ENCODE results near the gene DUSP19.

The DUSP19 gene

DNA sequence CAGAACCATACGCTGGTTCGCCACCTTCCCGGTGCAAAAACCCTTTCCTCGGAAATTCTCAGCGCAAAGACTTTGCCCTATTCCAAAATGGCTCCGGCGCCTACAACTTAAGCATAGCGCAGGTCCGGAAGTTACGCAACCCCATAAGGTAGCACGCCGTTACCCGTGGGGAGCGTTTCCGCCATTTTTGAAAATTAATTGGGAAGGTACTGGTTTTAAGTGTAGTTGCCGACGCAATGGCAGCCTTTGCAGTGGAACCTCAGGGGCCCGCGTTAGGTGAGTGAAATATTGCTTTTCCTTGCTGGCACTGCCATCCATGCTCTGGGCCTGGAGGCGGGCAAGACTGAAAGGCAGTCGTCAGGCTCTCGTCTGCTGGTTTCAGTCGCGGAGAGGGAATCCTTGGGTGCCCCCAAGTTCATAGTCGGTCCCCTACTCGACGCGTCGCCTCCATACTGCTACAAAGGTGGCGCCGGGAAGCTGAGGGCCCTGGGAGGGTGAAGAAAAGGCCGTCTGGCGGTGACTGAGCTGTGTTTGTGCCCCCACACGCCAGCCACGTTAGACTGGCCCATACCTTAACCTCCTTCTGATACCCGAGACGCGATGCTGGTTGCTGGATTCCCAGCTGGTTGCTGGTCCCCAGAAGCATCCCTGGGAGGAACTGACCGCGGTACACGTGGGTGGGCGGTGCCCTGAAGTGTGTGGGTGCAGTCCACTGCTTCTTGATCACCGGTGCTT is 45.8 kb downstream of the DUSP19 start, which contains the start of gene NUP35:
Gene NUP35, plus strand, starts transcription at position 222 of the 735 bp plus-strand sequence. Its CDS starts 15 bp downstream, at position 237.
- H3K27me3 ChIP-seq (ENCODE audit: control insufficient read depth, insufficient read depth, low read length): no peaks in the 10 kb centered on the region
- H3K4me2 ChIP-seq (ENCODE audit: low read length): peak within 1 kb of the TSS; percentile 87
- TF ChIP-seq, protein P1, sequence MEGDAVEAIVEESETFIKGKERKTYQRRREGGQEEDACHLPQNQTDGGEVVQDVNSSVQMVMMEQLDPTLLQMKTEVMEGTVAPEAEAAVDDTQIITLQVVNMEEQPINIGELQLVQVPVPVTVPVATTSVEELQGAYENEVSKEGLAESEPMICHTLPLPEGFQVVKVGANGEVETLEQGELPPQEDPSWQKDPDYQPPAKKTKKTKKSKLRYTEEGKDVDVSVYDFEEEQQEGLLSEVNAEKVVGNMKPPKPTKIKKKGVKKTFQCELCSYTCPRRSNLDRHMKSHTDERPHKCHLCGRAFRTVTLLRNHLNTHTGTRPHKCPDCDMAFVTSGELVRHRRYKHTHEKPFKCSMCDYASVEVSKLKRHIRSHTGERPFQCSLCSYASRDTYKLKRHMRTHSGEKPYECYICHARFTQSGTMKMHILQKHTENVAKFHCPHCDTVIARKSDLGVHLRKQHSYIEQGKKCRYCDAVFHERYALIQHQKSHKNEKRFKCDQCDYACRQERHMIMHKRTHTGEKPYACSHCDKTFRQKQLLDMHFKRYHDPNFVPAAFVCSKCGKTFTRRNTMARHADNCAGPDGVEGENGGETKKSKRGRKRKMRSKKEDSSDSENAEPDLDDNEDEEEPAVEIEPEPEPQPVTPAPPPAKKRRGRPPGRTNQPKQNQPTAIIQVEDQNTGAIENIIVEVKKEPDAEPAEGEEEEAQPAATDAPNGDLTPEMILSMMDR (IDR thresholded peaks at IDR 0.05): no peak
- peak within 1 kb of the TSS; percentile 25 for H3K9ac ChIP-seq
- no peaks in the 10 kb centered on the region for H3K36me3 ChIP-seq (ENCODE audit: control insufficient read depth, insufficient read depth, low read length)
- H3K9me3 ChIP-seq (ENCODE audit: control insufficient read depth, low read length): no peaks in the 10 kb centered on the region
- peak within 1 kb of the TSS; percentile 87 for H3K4me3 ChIP-seq (ENCODE audit: low read depth, low read length)
- peak within 1 kb of the TSS; percentile 98 for H2AFZ ChIP-seq
- H3K79me2 ChIP-seq: peaks cover 10% of the 10 kb centered on the region
- peak within 1 kb of the TSS; percentile 86 for H3K27ac ChIP-seq
- no peaks in the 10 kb centered on the region for H3K4me1 ChIP-seq

DNA sequence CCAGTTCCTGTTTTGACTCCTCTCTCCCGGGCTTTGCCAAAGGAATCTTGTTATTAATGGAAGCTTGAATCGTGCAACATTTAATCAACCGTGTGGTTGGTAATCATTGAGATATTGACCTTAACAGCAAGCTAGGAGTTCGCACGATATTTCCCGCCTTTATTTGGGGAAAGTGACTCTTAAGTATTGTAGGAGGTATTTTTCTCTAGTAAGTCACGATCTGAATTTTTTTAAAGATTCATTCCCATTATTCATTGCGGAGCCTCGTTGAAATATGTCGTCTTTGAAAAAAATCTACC is 46.4 kb downstream of the DUSP19 start:
- peaks cover 10% of the 10 kb centered on the region for H3K79me2 ChIP-seq
- peak overlapping the region; percentile 87 for H3K4me3 ChIP-seq (ENCODE audit: low read depth, low read length)
- TF ChIP-seq, protein P1 (IDR thresholded peaks at IDR 0.05): no peak
- H3K27ac ChIP-seq: peak overlapping the region; percentile 86
- no peaks in the 10 kb centered on the region for H3K36me3 ChIP-seq (ENCODE audit: control insufficient read depth, insufficient read depth, low read length)
- no peak overlapping the region for H3K9ac ChIP-seq
- peak overlapping the region; percentile 87 for H3K4me2 ChIP-seq (ENCODE audit: low read length)
- H3K27me3 ChIP-seq (ENCODE audit: control insufficient read depth, insufficient read depth, low read length): no peaks in the 10 kb centered on the region
- peak overlapping the region; percentile 98 for H2AFZ ChIP-seq
- no peaks in the 10 kb centered on the region for H3K4me1 ChIP-seq
- no peaks in the 10 kb centered on the region for H3K9me3 ChIP-seq (ENCODE audit: control insufficient read depth, low read length)

DNA sequence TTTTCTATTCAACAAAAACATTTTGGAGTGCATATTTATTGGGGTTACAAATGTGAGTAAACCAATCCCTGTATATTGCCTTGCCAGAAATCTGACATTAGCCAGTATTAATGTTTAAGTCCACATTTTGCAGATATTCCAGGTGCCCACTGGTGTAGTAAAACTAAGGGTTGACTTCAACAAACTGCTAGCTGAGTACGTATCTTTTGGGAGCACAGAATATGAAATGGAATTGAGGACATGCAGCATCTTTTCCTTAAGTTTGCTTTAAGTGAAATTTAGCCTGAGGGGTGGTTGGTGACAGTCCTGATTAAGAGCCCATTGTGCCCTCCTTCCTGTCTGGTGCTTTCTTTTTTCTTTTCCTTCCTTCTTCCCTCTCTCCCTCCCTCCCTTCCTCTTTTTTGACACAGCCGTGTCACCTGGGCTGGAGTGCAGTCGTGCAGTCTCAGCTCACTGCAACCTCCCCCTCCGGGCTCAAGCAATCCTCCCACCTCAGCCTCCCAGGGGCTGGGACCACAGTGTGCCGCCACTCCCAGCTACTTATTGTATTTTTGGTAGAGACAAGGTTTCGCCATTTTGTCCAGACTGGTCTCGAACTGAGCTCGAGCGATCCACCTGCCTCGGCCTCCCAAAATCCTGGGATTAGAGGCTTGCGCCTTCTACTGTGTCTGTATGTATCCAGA is 47.3 kb downstream of the DUSP19 start:
- Histone ChIP-seq H3K4me2 (ENCODE audit: low read length) (peak overlapping the region; percentile 87), H3K27ac (no peak overlapping the region), H3K9me3 (ENCODE audit: control insufficient read depth, low read length) (no peaks in the 10 kb centered on the region), H3K4me1 (no peaks in the 10 kb centered on the region), H2AFZ (no peak overlapping the region), H3K9ac (no peak overlapping the region), H3K36me3 (ENCODE audit: control insufficient read depth, insufficient read depth, low read length) (no peaks in the 10 kb centered on the region), H3K79me2 (peaks cover 10% of the 10 kb centered on the region), H3K4me3 (ENCODE audit: low read depth, low read length) (no peak overlapping the region), H3K27me3 (ENCODE audit: control insufficient read depth, insufficient read depth, low read length) (no peaks in the 10 kb centered on the region)
- TF ChIP-seq, protein P1 (IDR thresholded peaks at IDR 0.05): no peak

DNA sequence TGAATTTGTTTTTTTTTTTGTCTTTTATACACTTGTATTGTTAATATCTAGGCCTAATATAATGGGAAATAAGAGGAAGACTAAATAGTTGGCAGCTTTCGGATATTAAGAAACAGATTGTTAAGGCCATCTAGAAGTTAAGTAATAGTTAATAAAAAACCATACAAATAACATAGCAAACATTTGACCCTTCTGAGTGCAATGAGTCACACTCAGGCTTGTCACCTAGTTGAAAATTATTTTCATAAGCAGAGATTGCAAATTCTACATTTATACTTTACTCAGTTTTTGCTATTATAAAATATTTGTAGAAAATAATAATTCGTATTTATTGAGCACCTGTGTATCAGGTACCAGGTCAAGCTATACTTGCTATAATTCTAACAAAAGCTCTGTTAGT is 48.1 kb downstream of the DUSP19 start:
- H3K79me2 ChIP-seq: peaks cover 10% of the 10 kb centered on the region
- no peak overlapping the region for H3K4me2 ChIP-seq (ENCODE audit: low read length)
- no peaks in the 10 kb centered on the region for H3K27me3 ChIP-seq (ENCODE audit: control insufficient read depth, insufficient read depth, low read length)
- TF ChIP-seq, protein P1 (IDR thresholded peaks at IDR 0.05): no peak
- no peak overlapping the region for H3K9ac ChIP-seq
- no peaks in the 10 kb centered on the region for H3K9me3 ChIP-seq (ENCODE audit: control insufficient read depth, low read length)
- H2AFZ ChIP-seq: no peak overlapping the region
- H3K4me3 ChIP-seq (ENCODE audit: low read depth, low read length): no peak overlapping the region
- H3K36me3 ChIP-seq (ENCODE audit: control insufficient read depth, insufficient read depth, low read length): no peaks in the 10 kb centered on the region
- no peak overlapping the region for H3K27ac ChIP-seq
- H3K4me1 ChIP-seq: no peaks in the 10 kb centered on the region

Data from parathyroid adenoma (tissue), 2 donors.